Measurements from ENCODE around the gene BUD31. TPM values are rescaled to one million over a fixed set of nuclear protein-coding genes. Genes with fewer than 3 reads are reported as not detected.

BUD31 gene
- total RNA-seq, 1 experiment from 2014 or later, result 63.7 TPM

- peak within 1 kb of the TSS; percentile 92 for H3K4me3 ChIP-seq (ENCODE audit: low read length)
- no peaks in the 10 kb centered on the region for H3K9me2 ChIP-seq (replicated peaks; ENCODE audit: insufficient read depth, low read length)
- H3K9ac ChIP-seq (ENCODE audit: low read length), result peak within 1 kb of the TSS; percentile 96
- peak within 1 kb of the TSS; percentile 90 for H3K4me2 ChIP-seq (ENCODE audit: low read depth, low read length, poor library complexity, severe bottlenecking)
- H3K27me3 ChIP-seq (ENCODE audit: low read length), result no peaks in the 10 kb centered on the region
- H2AFZ ChIP-seq (ENCODE audit: low read length), result peak within 1 kb of the TSS; percentile 93
- H3K27ac ChIP-seq (ENCODE audit: low read length), result peak within 1 kb of the TSS; percentile 57; the same call in 1 of the 2 replicates
- peaks cover 18% of the 10 kb centered on the region for H3K4me1 ChIP-seq (ENCODE audit: low read length)
- no peaks in the 10 kb centered on the region for H3K9me3 ChIP-seq (ENCODE audit: low read length)
- DNase-seq, result peak; percentile 97
- H3K79me2 ChIP-seq (ENCODE audit: low read length), result peaks cover 72% of the 10 kb centered on the region
- peaks cover 7% of the 10 kb centered on the region for H3K36me3 ChIP-seq (ENCODE audit: insufficient read depth, low read length)
- H4K20me1 ChIP-seq (ENCODE audit: insufficient read depth, low read depth, low read length), result peaks cover 12% of the 10 kb centered on the region; the same call in 1 of the 2 replicates
These were observed 30.1 kb downstream of the BUD31 start, which contains the start of the genes CPSF4 and PTCD1 for GRCh38 chr7:99438573-99439480. Gene CPSF4 (plus strand): TSS chr7:99438943. CDS start chr7:99439083, 140 bp downstream. Gene PTCD1 (minus strand): TSS chr7:99438798. CDS start chr7:99435242, 3,556 bp downstream.

GRCh38 chr7:99440195-99440594, 31.4 kb downstream of the BUD31 start:
- Histone ChIP-seq H3K4me3 (ENCODE audit: low read length) (peak overlapping the region; percentile 92), H3K9me3 (ENCODE audit: low read length) (no peaks in the 10 kb centered on the region), H3K27ac (ENCODE audit: low read length) (no peak overlapping the region), H3K27me3 (ENCODE audit: low read length) (no peaks in the 10 kb centered on the region), H3K4me1 (ENCODE audit: low read length) (peaks cover 18% of the 10 kb centered on the region), H3K4me2 (ENCODE audit: low read depth, low read length, poor library complexity, severe bottlenecking) (peak overlapping the region; percentile 90), H3K79me2 (ENCODE audit: low read length) (peaks cover 68% of the 10 kb centered on the region), H3K9me2 (replicated peaks; ENCODE audit: insufficient read depth, low read length) (no peaks in the 10 kb centered on the region), H3K9ac (ENCODE audit: low read length) (peak overlapping the region; percentile 96), H3K36me3 (ENCODE audit: insufficient read depth, low read length) (peaks cover 7% of the 10 kb centered on the region), H2AFZ (ENCODE audit: low read length) (no peak overlapping the region), H4K20me1 (ENCODE audit: insufficient read depth, low read depth, low read length) (peaks cover 12% of the 10 kb centered on the region; the same call in 1 of the 2 replicates)
- no peak for DNase-seq

- Histone ChIP-seq H2AFZ (ENCODE audit: low read length) (no peak overlapping the region), H3K9me3 (ENCODE audit: low read length) (no peaks in the 10 kb centered on the region), H3K4me3 (ENCODE audit: low read length) (no peak overlapping the region), H3K9ac (ENCODE audit: low read length) (no peak overlapping the region), H3K9me2 (replicated peaks; ENCODE audit: insufficient read depth, low read length) (no peaks in the 10 kb centered on the region), H3K36me3 (ENCODE audit: insufficient read depth, low read length) (peaks cover 12% of the 10 kb centered on the region), H3K27me3 (ENCODE audit: low read length) (no peaks in the 10 kb centered on the region), H4K20me1 (ENCODE audit: insufficient read depth, low read depth, low read length) (0 out of 2 replicates have a peak, but pooled peaks cover 7% of the 10 kb centered on the region), H3K79me2 (ENCODE audit: low read length) (peaks cover 19% of the 10 kb centered on the region), H3K27ac (ENCODE audit: low read length) (no peak overlapping the region), H3K4me2 (ENCODE audit: low read depth, low read length, poor library complexity, severe bottlenecking) (no peak overlapping the region), H3K4me1 (ENCODE audit: low read length) (no peaks in the 10 kb centered on the region)
- DNase-seq, result no peak
These were observed 37.3 kb downstream of the BUD31 start for GRCh38 chr7:99446096-99446495.

GRCh38 chr7:99447943-99448342, 39.2 kb downstream of the BUD31 start:
- H3K9me3 ChIP-seq (ENCODE audit: low read length), result no peaks in the 10 kb centered on the region
- peak; percentile 70 for DNase-seq

GRCh38 chr7:99448855-99449254, 40.1 kb downstream of the BUD31 start:
- DNase-seq, result no peak
- Histone ChIP-seq H3K36me3 (ENCODE audit: insufficient read depth, low read length) (peaks cover 5% of the 10 kb centered on the region), H3K27ac (ENCODE audit: low read length) (no peak overlapping the region), H3K4me3 (ENCODE audit: low read length) (no peak overlapping the region), H3K9me3 (ENCODE audit: low read length) (no peaks in the 10 kb centered on the region), H4K20me1 (ENCODE audit: insufficient read depth, low read depth, low read length) (0 out of 2 replicates have a peak, but pooled peaks cover 7% of the 10 kb centered on the region), H2AFZ (ENCODE audit: low read length) (no peak overlapping the region), H3K79me2 (ENCODE audit: low read length) (no peaks in the 10 kb centered on the region), H3K4me1 (ENCODE audit: low read length) (no peaks in the 10 kb centered on the region), H3K9me2 (replicated peaks; ENCODE audit: insufficient read depth, low read length) (no peaks in the 10 kb centered on the region), H3K27me3 (ENCODE audit: low read length) (no peaks in the 10 kb centered on the region), H3K4me2 (ENCODE audit: low read depth, low read length, poor library complexity, severe bottlenecking) (no peak overlapping the region), H3K9ac (ENCODE audit: low read length) (no peak overlapping the region)

More at GRCh38 chr7:99447943-99448342, 39.2 kb downstream of the BUD31 start:
- H3K4me3 ChIP-seq (ENCODE audit: low read length), result no peak overlapping the region
- peaks cover 9% of the 10 kb centered on the region for H3K36me3 ChIP-seq (ENCODE audit: insufficient read depth, low read length)
- H3K27me3 ChIP-seq (ENCODE audit: low read length), result no peaks in the 10 kb centered on the region
- H3K9ac ChIP-seq (ENCODE audit: low read length), result no peak overlapping the region
- no peak overlapping the region for H3K4me2 ChIP-seq (ENCODE audit: low read depth, low read length, poor library complexity, severe bottlenecking)
- H3K79me2 ChIP-seq (ENCODE audit: low read length), result peaks cover 5% of the 10 kb centered on the region; the same call in 1 of the 2 replicates
- H2AFZ ChIP-seq (ENCODE audit: low read length), result no peak overlapping the region
- H3K27ac ChIP-seq (ENCODE audit: low read length), result no peak overlapping the region
- 0 out of 2 replicates have a peak, but pooled peaks cover 7% of the 10 kb centered on the region for H4K20me1 ChIP-seq (ENCODE audit: insufficient read depth, low read depth, low read length)
- H3K9me2 ChIP-seq (replicated peaks; ENCODE audit: insufficient read depth, low read length), result no peaks in the 10 kb centered on the region
- no peaks in the 10 kb centered on the region for H3K4me1 ChIP-seq (ENCODE audit: low read length)

GRCh38 chr7:99449326-99449725, 40.6 kb downstream of the BUD31 start:
- Histone ChIP-seq H3K4me1 (ENCODE audit: low read length) (no peaks in the 10 kb centered on the region), H4K20me1 (ENCODE audit: insufficient read depth, low read depth, low read length) (0 out of 2 replicates have a peak, but pooled peaks cover 7% of the 10 kb centered on the region), H3K27ac (ENCODE audit: low read length) (no peak overlapping the region), H3K9me2 (replicated peaks; ENCODE audit: insufficient read depth, low read length) (no peaks in the 10 kb centered on the region), H3K79me2 (ENCODE audit: low read length) (no peaks in the 10 kb centered on the region), H3K9me3 (ENCODE audit: low read length) (no peaks in the 10 kb centered on the region), H3K36me3 (ENCODE audit: insufficient read depth, low read length) (peaks cover 5% of the 10 kb centered on the region), H3K9ac (ENCODE audit: low read length) (no peak overlapping the region), H3K4me2 (ENCODE audit: low read depth, low read length, poor library complexity, severe bottlenecking) (no peak overlapping the region), H3K27me3 (ENCODE audit: low read length) (no peaks in the 10 kb centered on the region), H3K4me3 (ENCODE audit: low read length) (no peak overlapping the region), H2AFZ (ENCODE audit: low read length) (no peak overlapping the region)
- no peak for DNase-seq

DNA sequence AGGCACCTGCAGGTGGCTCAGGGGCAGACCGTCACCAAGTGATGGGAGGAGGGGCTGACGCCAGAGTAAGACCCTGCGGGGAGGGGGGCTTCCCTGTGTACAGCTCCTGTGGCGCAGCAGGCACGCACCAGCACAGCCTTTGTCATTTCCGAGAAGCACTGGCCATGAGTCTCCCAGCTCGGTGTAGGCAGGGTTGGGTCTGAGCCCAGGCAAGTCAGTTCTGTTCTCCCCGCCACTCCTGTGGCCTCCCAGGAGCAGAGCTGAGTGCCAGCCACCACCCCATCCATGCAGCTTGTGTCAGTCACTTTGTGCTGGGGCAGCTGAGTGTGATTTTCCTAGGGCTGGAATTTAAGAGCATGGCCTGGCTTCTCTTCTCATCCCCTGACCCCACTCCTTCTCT, 43.2 kb downstream of the BUD31 start:
- Histone ChIP-seq H3K9me3 (ENCODE audit: low read length) (no peaks in the 10 kb centered on the region), H3K4me2 (ENCODE audit: low read depth, low read length, poor library complexity, severe bottlenecking) (no peak overlapping the region), H3K36me3 (ENCODE audit: insufficient read depth, low read length) (peaks cover 7% of the 10 kb centered on the region), H3K27me3 (ENCODE audit: low read length) (no peaks in the 10 kb centered on the region), H3K27ac (ENCODE audit: low read length) (no peak overlapping the region), H3K9me2 (replicated peaks; ENCODE audit: insufficient read depth, low read length) (no peaks in the 10 kb centered on the region), H3K9ac (ENCODE audit: low read length) (no peak overlapping the region), H3K4me3 (ENCODE audit: low read length) (no peak overlapping the region), H3K79me2 (ENCODE audit: low read length) (no peaks in the 10 kb centered on the region), H3K4me1 (ENCODE audit: low read length) (no peaks in the 10 kb centered on the region), H2AFZ (ENCODE audit: low read length) (no peak overlapping the region), H4K20me1 (ENCODE audit: insufficient read depth, low read depth, low read length) (0 out of 2 replicates have a peak, but pooled peaks cover 7% of the 10 kb centered on the region)
- no peak for DNase-seq

DNA sequence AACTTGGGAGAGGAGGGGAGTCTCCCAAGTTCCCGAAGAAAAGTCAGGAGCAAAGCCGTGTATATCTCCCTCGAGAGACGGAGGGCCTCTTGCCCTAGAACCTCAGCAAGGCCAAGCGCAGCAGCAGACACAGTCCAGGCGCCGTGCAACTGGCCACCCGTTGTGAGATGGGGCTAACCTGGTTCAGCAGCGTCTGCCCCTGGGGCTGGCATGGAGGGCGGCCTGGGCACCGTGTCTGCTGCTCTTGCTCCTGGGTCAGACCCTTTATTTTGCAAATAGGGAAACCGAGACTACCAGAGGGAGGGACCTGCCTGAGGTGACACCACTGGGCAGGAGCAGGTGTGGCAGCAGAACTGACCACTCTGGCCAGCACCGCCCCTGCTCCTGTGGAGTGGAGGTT, 43.8 kb downstream of the BUD31 start:
- Histone ChIP-seq H3K27ac (ENCODE audit: low read length) (no peak overlapping the region), H3K36me3 (ENCODE audit: insufficient read depth, low read length) (peaks cover 7% of the 10 kb centered on the region)

More for the DNA sequence above, 43.8 kb downstream of the BUD31 start:
- H3K27me3 ChIP-seq (ENCODE audit: low read length), result no peaks in the 10 kb centered on the region
- no peak for DNase-seq
- H3K4me2 ChIP-seq (ENCODE audit: low read depth, low read length, poor library complexity, severe bottlenecking), result no peak overlapping the region
- no peak overlapping the region for H3K4me3 ChIP-seq (ENCODE audit: low read length)
- H3K9ac ChIP-seq (ENCODE audit: low read length), result no peak overlapping the region
- no peaks in the 10 kb centered on the region for H3K4me1 ChIP-seq (ENCODE audit: low read length)
- H2AFZ ChIP-seq (ENCODE audit: low read length), result no peak overlapping the region
- no peaks in the 10 kb centered on the region for H3K9me2 ChIP-seq (replicated peaks; ENCODE audit: insufficient read depth, low read length)
- H3K79me2 ChIP-seq (ENCODE audit: low read length), result no peaks in the 10 kb centered on the region
- no peaks in the 10 kb centered on the region for H3K9me3 ChIP-seq (ENCODE audit: low read length)
- H4K20me1 ChIP-seq (ENCODE audit: insufficient read depth, low read depth, low read length), result peaks cover 7% of the 10 kb centered on the region; the same call in 1 of the 2 replicates

Measured in Karpas-422 (cell line).